Left forelimb (tissue), 1 donor: ENCODE results near the gene CFAP69.

ENCODE experiments used
- DNase-seq: peaks from one replicate; pipeline ENCODE4 v3.0.0-alpha.2; 2018; ENCODE audit warnings: low spot score

The CFAP69 gene, protein sequence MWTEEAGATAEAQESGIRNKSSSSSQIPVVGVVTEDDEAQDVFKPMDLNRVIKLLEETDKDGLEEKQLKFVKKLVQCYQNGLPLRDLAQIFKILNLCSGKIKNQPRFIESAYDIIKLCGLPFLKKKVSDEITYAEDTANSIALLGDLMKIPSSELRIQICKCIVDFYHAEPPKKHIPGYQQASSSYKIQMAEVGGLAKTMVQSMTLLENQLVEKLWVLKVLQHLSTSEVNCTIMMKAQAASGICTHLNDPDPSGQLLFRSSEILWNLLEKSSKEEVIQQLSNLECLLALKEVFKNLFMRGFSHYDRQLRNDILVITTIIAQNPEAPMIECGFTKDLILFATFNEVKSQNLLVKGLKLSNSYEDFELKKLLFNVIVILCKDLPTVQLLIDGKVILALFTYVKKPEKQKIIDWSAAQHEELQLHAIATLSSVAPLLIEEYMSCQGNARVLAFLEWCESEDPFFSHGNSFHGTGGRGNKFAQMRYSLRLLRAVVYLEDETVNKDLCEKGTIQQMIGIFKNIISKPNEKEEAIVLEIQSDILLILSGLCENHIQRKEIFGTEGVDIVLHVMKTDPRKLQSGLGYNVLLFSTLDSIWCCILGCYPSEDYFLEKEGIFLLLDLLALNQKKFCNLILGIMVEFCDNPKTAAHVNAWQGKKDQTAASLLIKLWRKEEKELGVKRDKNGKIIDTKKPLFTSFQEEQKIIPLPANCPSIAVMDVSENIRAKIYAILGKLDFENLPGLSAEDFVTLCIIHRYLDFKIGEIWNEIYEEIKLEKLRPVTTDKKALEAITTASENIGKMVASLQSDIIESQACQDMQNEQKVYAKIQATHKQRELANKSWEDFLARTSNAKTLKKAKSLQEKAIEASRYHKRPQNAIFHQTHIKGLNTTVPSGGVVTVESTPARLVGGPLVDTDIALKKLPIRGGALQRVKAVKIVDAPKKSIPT

DNA sequence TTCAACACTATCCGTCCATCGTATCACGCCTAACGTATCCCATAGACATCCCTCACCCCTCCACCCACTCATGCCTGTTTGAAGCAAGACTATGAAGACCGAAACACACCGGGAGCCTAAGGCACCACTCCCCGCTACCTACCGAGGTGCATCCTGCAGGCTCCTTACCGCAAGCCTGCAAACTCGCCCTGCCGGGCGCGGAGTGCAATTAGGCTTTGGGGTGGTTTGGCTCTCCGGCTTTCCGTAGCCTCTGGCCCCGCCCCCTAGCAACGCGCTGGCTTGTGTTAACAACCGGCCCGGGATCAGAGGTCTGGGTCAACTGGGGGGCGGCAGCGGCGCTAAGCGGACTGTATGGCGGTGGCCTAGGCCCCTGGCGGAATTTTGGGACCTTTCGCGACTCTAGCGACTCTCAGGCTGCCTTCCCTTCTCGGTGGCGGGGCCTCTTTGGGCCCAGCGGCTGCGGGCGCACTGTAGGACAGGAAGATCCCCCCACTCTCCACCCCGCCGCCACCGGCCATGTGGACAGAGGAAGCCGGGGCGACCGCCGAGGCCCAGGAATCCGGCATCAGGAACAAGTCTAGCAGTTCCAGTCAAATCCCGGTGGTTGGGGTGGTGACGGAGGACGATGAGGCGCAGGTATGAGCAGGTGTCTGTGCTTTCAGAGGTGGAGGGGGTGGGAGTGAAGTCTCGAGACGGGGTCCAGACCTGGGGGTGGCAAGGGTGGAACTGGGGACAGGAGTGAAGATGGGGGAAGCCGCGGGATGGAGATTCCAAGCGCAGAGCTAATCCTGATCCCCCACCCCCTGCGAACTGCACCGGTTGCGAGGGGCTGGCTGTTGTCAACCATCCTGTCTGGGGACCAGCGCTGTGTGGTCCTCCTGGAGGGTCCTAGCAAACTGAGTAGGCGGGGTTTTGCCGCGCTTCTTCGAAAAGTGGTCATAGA is at the start of gene CFAP69:
TSS of gene CFAP69 (plus strand) at position 266 of the 943 bp plus-strand sequence. CDS start at position 517, 251 bp downstream.
- DNase-seq, result peak; percentile 94

DNA sequence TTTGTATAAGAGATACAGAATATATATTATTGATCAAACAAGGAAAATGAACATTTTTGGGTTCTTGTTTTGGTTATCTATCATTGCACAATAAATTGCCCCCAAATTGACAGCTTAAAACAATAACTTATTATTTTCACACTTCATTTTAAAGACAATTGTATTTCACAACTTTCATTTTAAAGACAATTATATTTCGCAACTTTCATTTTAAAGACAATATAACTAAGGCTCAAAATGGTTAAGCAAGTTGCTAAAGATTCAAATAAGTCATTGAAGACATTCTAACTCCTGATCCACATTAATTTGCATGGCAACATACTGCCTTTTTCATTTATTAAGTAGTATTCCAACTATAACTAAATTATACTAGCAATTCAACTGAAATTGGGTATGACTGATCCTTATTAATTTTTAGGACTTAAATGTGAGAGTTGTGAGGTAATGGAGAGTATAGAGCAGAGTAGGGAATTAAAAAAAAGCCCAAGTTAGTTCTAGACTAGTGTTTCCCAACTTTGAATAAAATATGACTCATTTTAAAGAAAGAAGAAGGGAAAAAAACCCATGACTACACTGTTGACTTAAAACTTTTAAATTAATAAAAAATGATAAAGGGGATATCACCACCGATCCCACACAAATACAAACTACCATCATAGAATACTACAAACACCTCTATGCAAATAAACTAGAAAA is 43.3 kb upstream of the CFAP69 start:
- DNase-seq, result no peak

DNA sequence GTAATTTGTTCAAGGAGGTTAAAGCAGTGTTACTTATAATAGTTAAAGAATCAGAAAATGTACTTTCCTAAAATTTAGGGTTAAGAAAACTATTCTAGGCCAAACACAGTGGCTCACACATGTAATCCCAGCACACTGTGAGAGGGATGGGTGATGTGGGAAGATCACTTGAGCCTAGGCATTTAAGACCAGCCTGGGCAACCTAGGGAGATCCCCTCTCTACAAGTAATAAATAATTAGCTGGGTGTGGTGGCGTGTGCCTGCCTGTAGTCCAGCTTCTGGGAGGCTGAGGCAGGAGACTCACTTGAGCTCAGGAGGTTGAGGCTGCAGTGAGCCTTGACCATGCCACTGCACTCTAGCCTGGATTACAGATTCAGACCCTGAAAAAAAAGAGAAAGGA is 37.0 kb upstream of the CFAP69 start:
- no peak for DNase-seq

DNA sequence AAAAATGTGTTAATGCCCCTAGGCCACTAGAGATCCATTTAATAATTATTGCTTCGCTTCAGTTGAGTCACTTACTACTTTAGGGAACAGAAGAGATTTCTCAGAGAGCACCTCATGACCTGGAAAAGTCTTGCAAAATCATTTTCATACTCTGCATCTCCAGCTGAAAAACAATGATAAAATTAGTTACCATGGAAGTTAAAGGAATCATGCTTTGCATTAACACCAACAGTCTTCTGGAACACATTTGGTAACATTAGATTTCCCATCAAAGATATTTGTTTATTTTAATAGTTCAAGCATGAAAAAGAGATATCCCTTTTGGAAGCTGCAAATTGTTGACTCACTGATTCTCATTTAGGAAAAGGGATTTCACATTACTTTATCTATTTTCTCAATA is 35.2 kb upstream of the CFAP69 start:
- no peak for DNase-seq

DNA sequence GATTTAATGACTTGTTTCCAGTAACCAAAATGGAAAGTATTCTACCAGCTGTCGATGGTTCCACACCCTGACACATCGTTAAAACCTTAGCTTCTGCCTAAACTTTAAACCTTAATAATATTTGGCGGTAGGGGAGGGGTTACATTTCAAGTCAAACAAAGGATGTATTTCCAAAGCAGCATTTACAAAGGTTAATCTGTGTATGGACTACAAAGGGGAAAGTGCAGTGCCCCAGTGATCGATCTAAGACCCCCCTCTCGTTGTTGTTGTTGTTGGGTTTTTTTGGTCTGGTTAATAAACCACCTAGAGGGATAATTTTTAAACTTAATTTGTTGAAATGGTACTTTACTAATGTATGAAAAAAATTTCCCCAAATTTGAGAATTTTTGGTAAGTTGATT is 34.5 kb upstream of the CFAP69 start:
- no peak for DNase-seq

DNA sequence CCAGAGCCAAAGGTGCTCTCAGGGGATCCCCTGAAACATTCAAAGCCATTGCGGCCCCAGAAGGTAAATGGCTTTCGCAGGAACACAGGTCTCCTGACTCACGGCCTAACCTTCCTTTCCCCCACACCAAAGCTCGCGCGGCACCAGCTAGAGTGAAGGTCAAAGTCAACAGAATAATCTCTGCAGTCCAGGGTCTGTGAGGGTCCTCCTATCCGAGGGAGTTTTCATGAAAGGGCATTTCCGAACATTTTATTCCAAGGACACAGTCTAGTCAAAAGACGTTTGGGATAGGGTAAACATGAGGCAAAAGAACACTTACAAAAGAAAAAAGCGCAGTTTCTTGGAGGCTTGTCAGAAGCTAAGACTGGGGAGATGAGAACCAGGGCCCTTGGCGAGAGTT is 34.0 kb upstream of the CFAP69 start:
- DNase-seq, result no peak

DNA sequence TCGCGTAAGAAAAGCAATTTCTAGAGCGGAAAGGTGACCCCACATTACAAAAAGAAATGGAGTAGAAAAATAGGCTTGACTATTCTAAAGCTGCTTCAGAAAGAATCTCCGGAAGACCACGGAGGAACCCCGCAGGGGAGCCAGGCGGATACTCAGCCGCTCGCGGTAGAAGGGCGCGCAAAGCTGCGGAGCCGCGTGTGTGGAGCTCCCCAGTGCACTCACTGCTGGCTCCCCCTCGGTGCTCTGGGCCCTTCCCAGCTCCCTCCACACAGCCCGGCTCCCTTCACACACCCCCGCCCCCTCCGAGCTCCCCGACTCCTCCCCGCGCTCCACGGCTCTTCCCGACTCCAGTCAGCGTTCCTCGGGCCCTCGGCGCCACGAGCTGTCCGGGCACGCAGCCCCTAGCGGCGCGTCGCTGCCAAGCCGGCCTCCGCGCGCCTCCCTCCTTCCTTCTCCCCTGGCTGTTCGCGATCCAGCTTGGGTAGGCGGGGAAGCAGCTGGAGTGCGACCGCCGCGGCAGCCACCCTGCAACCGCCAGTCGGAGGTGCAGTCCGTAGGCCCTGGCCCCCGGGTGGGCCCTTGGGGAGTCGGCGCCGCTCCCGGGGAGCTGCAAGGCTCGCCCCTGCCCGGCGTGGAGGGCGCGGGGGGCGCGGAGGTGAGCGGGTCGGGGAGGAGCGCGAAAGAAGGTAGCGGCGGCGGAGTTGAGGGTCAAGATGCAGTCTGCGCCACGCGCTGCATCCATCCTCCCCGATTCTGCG is 33.4 kb upstream of the CFAP69 start, which contains the start of gene STEAP2:
TSS of gene STEAP2 (plus strand) at position 350 of the 758 bp plus-strand sequence. CDS start 13,343 bp downstream, outside the sequence.
- DNase-seq, result peak; percentile 91

DNA sequence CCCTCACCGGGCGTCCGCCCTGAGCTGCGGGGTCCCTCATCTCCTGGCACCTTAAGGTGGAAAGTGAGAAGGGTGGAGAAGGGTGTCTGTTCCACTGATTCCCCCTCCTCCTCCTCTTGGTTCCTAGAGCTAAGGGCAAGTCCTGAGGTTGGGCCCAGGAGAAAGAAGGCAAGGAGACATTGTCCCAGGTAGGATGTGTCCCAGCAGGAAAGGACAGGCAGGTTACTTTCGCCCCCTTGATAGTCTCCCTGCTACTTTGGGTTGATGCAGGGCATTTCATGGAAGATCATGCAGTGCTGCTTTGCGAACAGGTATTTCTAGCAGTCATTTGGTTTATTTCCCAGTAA is 32.9 kb upstream of the CFAP69 start:
- DNase-seq, result no peak

DNA sequence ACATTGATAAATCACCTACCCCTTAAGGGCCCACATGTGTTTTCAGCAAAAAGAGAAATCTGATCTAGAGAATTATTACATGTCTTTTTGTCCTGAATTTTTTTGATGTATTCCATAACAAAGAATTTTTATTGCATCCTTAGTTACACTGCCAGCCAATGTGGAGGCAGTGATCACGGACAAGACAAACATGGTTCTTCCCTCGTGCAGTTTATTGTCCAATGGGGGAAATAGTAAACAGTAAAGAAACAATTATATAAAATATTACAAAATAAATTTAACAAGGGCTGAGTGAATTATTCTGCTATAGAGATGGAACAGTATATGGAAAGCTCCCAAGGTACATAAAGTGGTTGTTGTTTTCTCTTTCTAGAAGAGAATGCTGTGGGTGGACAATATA is 31.5 kb upstream of the CFAP69 start:
- DNase-seq, result no peak

DNA sequence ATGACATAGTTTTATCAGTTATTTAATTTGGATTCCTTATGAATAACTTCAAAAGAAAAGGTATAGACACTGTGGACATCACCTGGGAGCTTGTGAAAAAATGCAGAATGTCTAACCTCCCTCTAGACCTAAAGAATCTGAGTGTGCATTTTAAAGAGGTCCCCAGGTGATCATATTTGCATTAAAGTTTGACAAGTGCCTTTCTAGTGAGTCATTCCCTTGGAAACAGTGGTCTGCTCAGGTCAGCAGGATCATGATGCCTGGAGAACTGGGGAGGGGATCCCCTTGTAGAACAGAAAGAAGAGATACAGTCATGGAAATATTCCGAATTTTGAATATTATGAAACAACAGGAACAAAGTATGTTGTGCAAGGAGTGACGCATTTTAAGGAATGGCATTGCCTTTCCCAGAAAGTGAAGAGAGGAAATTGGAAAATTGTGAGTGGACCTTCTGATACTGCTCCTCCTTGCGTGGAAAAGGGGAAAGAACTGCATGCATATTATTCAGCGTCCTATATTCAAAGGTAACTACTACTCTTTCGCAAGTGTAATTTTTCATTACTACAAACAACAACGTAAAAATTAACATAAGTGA is 28.8 kb upstream of the CFAP69 start:
- DNase-seq, result no peak

DNA sequence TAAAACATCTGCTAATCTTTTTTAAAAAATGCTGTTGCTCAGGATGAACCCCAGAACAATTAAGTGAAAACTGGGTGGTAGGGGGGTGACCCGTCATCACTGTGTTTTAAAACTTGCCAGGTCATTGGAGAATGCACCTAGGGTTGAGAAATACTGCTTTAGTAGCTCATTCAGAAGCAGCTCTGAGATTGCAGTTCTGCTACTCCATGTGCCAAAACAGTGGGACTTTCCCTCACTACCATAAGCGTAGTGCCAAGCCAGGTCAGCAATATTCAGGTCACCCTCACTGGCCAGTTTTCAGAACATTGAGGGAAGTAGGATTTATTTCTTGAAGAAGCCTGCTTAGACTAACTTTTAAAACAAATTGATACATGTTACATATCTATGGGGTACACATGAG is 28.2 kb upstream of the CFAP69 start:
- DNase-seq, result no peak

DNA sequence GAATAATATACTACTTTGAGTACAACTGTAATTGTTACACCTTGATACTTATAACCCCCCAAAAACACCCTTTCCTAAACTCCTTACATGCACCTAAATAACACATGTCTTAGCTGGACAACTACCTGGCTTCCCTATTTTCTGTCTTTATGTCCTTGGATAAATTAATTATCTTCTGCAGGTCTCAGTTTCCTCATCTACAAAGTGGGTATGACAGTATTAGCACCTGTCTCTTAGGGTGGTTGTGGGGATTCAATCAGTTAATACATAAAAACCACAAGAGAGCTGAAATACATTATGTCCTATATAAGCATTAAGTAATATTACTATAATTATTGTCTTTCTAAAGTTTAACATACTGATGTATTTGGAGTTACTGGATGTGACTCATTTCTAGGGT is 22.6 kb upstream of the CFAP69 start:
- DNase-seq, result no peak

DNA sequence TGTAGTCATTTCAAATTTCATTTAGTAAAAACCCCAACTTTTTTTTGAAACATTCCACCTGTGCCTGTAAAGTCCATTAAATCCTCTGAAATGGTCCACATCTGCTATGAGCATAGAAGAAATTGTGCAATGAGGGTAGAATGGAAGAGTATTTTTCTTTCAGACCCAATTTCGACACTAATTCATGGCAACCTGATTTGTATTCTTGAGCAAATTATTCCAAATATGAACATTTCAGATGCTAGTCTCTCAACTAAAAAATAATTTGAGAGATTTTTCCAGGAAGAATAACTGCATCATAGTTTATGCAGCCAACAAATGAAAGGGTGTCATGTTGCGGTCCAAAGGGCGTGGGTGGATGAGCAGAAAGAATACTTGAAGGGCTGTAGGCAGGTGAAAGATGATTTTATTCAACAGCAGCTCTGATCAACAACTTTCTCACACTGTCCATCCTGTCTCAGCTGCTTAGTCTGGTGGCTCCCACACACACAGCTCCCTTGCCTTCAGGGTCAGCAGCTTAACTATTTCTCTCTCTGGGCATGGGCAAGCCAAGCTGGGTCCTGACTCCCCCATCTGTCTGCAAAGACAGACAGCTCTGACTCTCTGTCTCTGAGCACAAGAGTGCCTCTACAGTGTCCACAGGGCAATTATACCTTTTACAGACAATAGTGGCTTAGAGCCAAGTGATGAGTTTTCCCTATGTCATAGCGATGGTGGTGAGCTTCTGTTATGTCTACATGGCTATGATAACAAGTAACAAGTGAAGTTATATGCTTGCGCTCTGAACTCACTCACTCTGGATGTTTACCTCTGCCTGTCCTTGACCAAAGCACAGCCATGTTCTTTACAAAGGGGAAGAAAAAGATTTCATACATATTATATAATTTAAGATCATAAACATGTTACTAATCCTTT is 21.9 kb upstream of the CFAP69 start:
- DNase-seq, result no peak

DNA sequence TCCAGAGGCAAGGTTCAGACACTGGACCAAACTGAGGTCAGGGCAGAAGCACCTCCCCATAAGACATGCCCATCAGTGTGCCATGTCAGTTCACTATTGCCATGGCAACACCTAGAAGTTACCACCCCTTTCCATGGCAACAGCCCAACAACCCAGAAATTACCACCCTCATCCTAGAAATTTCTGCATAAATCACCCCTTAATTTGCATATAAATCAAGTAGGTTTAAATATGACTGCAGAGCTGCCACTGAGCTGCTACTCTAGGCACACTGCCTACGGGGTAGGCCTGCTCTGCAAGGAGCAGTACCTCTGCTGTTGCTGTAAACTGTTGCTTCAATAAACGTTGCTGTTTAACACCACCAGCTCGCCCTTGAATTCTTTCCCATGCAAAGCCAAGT is 20.8 kb upstream of the CFAP69 start:
- no peak for DNase-seq

DNA sequence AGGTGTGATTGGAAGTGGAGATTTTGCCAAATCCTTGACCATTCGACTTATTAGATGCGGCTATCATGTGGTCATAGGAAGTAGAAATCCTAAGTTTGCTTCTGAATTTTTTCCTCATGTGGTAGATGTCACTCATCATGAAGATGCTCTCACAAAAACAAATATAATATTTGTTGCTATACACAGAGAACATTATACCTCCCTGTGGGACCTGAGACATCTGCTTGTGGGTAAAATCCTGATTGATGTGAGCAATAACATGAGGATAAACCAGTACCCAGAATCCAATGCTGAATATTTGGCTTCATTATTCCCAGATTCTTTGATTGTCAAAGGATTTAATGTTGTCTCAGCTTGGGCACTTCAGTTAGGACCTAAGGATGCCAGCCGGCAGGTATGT is 19.8 kb upstream of the CFAP69 start:
- no peak for DNase-seq

DNA sequence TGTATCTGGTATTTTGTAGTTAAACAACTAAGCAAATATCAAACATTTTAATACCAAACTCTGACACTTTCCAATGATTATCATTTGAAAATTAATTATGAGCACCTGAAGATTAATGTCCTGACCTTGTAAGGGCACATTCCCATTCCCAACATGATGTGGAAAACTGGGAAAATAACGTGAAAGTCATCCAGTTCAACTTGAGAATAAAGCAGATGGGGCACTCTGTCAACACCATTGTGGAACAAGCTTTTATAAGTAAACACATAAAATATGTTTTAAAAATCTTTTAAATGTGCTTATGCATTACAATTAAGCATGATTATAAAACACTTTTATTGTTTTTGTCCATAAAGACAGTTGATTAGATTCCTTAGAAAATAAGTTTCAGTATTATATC is 19.4 kb upstream of the CFAP69 start:
- no peak for DNase-seq

DNA sequence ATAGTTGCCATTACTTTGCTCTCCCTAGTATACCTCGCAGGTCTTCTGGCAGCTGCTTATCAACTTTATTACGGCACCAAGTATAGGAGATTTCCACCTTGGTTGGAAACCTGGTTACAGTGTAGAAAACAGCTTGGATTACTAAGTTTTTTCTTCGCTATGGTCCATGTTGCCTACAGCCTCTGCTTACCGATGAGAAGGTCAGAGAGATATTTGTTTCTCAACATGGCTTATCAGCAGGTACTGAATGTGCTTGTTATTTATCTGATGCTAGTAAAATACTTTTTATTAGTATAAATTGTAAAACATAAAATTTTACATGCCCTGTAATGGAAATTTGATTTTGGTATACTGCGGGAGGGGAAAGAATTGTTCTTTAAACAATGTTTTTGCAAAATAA is 17.7 kb upstream of the CFAP69 start:
- DNase-seq, result no peak

DNA sequence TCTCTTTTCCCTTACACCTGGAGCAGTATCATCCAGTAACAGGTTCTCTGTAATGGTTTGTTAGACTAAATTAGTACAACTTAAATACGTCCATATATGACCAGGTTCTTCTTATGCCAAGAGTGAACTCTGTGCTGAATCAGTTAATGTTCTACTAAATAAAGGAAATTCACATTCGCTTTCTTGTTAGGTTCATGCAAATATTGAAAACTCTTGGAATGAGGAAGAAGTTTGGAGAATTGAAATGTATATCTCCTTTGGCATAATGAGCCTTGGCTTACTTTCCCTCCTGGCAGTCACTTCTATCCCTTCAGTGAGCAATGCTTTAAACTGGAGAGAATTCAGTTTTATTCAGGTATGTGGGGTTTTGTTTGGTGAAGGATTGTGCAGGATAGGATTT is 15.3 kb upstream of the CFAP69 start:
- DNase-seq, result no peak

DNA sequence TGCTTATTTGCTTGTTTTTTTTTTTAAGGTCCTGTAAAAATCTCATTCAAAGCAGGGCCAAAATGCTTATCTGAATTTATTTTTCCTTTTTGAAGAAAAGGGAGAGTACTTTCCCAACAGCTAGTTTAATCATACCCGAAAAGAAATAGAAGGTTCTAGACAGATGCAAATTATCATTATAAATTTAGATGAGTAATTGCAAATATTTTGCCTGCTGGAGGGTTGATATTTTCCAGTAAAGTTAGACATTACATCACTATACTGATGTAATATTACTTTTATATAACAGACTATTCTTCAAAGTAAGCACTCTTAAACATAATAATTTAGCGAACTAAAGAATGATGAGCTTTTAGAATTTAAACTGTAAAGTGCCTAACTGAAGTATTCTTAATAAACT is 14.1 kb upstream of the CFAP69 start:
- no peak for DNase-seq
